Stimulated activated CD8-positive, alpha-beta memory T cell treated with anti-CD3 and anti-CD28 coated beads, Interleukin-15, amount 100 ng/mL, for 48 hours (primary cell): ENCODE measurements around the gene ASPG.

Source experiments
- DNase-seq, 2 donors: peaks; one replicate each; pipeline ENCODE4 v3.0.0-alpha.2; 2020; ENCODE audit warnings: low read depth in 2 of 2

The ASPG gene

DNA sequence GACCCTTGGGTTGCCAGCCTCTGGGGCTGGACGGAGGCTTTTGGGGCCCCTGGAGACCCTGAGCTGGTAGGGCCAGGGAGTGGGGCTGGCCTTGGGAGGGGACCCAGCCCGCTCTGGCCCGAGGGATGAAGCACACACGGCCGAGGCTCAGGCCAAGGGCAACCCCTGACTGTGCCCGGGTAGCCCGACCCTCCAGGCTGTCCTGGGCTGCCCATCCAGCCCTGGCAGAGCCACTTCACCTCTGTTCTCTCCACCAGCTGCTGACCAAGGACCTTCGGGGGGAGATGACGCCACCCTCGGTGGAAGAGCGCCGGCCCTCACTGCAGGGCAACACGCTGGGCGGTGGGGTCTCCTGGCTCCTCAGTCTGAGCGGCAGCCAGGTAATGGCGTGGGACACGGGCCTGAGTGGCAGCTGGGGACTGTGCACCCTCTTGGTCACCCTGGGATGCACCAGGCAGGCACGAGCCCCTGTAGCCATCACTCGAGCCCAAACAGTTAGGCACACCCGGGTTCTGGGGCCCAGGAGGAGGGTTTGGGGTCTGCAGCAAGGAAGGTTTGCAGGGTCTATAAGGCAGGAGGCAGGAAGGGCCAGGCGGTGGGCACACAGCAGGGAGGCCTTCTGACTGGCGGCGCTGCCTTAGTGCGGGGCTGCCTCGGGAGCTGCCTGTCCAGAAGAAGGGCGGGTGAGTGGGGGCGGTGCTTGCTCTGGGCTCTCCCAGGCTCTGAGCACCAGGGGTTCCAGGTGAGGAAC is 19.7 kb downstream of the ASPG start:
- no peak for DNase-seq

DNA sequence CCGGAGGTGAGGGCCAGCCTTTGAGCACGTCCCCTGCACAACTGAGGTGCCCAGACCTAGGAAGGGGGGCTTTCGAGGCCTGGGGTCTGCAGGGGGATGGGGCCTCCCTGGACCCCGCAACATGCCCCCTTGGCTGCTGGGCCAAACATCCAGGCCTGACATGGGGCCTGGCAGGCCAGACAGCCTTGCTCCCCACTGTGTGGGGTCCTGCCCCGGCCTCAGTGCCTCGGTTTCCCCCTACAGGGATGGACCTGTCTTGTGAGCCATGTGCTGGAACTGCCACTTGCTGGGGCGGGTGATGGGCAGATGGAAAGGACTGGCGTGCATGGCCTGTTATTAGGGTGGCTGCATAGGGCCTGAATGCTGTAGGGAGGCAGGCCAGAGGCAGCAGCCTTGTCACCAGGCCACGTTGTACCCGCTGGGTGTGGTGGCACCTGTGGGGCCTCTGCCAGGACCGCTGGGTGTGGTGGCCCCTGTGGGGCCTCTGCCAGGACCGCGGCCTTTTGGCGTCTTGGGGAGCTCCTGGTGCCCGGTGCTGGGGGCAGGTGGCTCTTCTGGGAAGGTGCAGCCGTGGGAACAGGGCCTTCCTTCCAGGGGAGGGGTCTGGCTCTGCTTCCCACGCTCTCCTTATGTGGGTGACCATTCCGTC is 20.4 kb downstream of the ASPG start:
- DNase-seq, result no peak

DNA sequence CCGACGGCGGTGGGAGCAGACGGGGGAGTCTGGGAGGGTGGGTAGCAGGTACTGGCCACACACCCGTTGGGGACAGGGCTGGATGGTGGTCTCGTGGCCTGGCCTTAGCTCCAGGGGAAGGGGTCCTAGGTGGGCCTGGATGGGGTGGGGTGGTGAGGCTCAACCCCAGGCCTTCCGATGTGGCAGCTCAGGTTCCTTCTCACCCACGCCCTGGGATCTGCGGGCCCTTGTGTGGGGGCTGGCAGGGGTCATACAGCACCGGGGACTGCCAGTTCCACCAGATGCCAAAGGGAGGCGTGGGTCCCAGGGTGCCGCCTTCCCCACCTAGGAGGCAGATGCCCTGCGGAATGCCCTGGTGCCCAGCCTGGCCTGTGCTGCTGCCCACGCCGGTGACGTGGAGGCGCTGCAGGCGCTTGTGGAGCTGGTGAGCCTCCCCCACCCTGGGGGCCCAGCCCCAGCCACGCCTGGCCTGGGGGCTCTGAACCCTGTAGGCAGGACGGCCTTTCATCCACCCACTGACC is 21.0 kb downstream of the ASPG start:
- no peak for DNase-seq

GRCh38 chr14:104107101-104107581 is 21.6 kb downstream of the ASPG start:
- no peak for DNase-seq

DNA sequence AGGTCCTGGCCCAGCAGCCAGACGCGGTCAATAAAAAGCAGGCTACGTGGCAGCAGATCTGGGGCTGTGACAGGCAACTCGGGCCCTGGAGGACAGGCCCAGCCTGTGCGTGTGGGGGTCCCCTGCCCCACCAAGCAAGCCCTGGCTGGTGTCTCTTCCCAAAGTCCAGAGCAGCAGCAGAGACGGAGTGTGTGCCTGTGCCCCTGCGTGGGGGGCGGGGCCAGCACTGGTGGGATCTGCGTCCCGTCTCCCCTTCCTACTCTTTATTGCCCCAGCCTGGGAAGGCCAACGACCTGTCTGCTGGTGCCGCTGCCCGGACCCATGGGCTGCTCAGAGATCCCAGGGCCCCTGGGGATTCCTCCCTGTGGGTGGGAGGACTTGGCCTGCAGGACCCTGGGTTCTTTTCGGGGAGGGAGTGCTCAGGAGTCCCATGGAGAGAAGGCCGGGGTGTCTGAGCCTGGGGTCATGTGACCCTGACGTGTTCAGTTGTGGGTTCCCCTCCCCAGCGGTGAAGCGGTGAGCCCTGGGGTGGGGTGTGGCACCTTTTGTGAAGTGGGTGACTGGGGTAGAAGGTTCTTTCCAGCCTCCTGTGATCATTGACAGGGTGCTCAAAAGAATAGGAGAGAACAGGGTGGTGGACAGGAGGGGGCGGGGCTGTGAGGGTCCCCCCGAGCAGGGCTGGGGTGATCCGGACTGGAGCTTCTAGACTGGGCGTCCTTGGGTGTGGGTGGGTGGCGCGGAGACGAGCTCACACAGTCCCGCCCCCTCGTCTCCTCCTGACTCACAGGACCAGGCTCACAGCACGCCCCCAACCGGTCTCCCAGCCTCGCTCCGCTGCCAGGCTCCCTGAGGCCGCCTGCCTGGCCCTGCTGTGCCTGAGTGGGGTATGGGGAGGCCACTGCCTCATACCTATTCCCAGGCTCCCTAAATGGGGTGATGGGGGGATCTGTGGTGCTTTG is 22.4 kb downstream of the ASPG start:
- no peak for DNase-seq

DNA sequence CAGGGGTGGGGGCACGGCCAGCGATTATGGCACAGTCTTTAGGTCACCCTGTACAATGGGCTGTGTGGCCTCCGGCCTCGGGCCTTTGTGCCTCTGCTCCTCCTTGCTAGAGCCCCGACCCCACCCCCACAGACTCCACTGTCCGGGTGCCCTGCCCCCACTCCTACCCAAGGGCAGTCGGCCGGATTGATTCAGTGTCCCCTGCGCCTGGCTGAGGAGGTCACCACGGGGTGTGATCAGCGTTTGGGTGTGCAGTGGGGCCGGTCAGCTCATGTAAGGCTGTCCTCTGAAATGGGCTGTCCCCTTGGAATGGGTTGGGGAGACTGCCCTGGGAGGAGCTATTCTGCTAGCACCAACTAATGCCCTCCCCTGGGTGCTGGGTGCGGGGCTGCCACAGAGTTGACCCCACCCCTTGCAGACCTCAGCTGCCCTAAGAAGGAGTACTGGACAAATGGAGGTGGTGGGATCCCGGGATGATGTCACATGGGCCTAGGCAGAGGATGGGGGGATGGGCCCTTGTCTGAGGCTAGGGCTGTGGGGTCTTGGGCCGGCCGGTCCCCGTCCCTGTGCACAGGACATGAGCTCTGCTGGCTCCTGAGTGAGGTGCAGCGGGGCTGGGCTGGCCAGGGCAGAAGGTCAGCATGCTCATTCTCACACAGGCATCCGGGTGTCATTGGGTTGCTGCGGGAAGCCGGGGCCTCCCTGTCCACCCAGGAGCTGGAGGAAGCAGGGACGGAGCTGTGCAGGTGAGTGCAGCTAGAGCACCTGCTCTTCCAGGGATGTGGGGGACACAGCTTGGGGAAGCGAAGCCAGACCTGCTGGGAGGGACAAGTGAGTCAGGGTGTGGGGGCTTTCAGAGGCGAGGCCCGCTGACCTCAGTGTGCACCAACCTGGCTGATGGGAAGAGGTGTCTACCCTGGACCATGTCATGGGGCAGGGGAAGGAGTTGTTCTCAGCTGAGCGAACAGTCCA is 23.4 kb downstream of the ASPG start:
- DNase-seq, result no peak

GRCh38 chr14:104109731-104110361 is 24.3 kb downstream of the ASPG start:
- DNase-seq, result no peak

- no peak for DNase-seq
These were observed 25.1 kb downstream of the ASPG start for GRCh38 chr14:104110491-104111209.

- DNase-seq, result no peak
These were observed 26.0 kb downstream of the ASPG start for GRCh38 chr14:104111301-104112112.

- no peak for DNase-seq
These were observed 26.6 kb downstream of the ASPG start for GRCh38 chr14:104112113-104112505.

GRCh38 chr14:104112609-104113571 is 27.4 kb downstream of the ASPG start:
- no peak for DNase-seq

DNA sequence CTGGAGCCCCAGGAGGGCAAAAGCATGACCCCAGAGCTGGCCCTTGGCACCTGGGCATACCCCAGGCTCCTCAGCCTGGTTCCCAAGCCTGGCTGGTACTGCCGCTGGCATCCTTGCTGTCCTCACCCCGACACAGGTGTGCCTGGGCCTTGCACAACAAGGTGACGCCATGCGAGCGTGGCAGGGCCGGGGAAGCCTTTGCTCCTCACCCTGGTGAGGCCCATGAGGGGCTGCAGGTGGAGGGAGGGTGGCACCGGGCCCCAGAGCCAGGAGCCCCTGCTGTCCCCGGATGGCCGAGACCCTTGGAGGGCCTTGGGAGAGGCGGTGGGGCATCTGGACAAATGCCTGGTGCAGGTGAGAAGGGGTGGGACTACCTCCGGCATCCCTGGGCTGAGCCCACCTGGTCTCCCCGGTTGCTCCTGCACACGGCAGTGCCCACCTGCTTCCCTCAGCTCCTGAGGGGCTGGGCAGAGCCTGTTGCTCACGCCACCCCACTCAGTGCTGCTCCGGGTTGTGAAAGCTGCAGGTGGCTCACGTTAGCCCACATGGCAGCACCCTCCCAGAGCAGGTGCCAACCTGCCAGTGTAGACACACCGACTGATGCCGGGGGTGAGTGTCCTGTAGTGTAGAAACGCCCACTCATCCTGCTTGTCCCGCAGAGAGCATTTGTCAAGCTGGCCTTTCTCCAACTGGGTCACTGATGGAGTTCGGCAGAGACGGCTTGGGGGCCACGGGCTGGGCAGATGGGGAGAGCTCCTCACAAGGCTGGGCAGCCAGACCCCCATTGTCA is 28.3 kb downstream of the ASPG start:
- DNase-seq, result no peak

DNA sequence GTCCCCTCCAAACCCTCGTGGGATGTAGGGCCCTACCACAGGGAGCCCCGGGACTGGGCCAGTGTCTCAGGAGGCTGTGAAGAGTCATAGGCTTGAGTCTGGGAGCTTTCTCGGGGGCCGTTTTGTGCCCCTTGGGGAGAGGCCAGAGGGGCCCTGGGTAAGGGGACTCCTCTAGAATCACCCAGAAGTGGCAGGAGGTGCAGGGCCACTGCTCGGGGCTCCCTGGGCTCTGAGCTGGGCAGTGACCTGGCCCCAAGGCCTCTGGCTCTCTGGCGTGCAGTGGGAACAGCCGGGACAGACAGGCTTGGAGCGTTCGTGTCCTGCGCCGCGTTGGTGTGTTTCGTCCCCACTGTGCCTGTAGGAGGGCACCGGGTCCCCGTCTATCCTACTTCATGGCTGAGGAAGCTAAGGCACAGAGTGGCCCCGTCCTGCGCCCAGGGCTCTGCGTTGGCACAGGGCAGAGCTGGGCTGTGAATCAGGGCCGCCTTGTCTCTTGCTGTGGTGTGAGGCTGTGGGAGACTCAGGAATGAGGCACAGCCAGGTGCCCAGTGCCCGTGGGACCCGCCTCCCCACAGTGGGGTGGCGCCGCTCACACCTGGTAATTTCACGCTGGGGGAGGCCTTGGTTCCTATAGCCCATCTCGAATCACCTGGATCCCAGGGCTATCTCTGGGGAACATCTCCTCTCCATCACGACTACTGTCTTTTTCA is 29.1 kb downstream of the ASPG start:
- no peak for DNase-seq

DNA sequence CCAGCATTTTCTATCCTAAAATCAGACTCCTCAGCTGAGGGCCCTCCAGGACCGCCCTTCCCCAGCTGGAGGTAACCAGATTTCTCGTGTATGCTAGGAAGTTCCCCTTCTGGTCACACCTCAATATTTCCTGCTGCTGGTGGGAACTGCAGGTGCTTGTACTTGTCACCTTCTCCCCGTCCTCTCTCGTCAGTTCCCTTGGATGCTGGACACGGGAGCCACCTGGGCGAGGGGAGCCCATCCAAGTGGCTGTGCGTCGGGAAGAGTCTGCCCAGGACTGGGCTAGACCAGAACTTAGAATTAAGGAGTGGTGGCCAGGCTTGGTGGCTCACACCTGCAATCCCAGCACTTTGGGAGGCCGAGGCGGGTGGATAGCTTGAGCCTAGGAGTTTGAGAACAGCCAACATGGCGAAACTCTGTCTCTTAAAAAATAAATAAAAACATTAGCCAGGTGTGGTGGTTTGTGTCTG is 29.7 kb downstream of the ASPG start:
- DNase-seq, result no peak

DNA sequence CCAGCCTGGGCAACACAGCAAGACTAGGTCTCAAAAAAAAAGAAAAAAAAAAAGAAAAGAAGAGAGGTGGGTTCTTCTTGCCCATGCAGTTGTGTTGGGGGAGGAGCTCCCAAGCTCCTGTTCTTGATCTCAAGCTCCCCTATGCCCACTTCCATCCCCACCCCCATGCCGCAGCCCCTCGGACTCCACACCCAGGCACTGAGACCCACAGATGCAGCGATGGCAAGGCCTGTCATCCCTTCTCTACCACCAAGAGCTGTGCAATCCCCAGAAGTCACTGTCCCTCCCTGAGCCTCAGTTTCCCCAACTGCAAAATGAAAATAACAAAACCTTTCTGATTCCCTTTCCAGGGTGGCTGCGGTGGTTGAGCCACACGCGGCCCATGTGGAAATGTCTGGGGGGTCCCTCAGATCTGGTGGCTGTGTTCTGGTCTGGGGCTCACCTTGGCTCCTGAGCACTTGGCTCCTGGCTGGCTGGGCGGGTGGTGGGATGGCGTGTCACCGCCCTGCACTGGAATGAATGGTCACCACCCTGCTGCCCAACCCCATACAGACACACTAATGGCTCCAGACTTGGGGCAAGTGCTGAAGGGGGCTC is 30.3 kb downstream of the ASPG start:
- no peak for DNase-seq
